Activated naive CD8-positive, alpha-beta T cell treated with anti-CD3 and anti-CD28 coated beads for 36 hours (primary cell): ENCODE data around the gene TMEM167B. TPM values are rescaled to one million over a fixed set of nuclear protein-coding genes. Genes with fewer than 3 reads are reported as not detected.
"Not testable (repeated sequence)": the region's sequence is repeated elsewhere in the genome, so short reads cannot be mapped to it uniquely, and the experiment has no call there.

Experiments
- DNase-seq: peaks from one replicate; pipeline ENCODE4 v3.0.0; 2021
- H3K27ac Mint-ChIP-seq: one replicate; pipeline ENCODE4 v1.8.0; 2022; ENCODE audit warnings: mild to moderate bottlenecking, moderate library complexity, mixed read lengths
- H3K27me3 Mint-ChIP-seq: one replicate; pipeline ENCODE4 v1.8.0; 2022; ENCODE audit warnings: mild to moderate bottlenecking, mixed read lengths
- H3K36me3 Mint-ChIP-seq: one replicate; pipeline ENCODE4 v1.8.0; 2021; ENCODE audit warnings: mild to moderate bottlenecking, mixed read lengths
- H3K4me1 Mint-ChIP-seq: one replicate; pipeline ENCODE4 v1.8.0; 2021; ENCODE audit warnings: mixed read lengths
- H3K4me3 Mint-ChIP-seq: one replicate; pipeline ENCODE4 v1.8.0; 2022; ENCODE audit warnings: mild to moderate bottlenecking, moderate library complexity, mixed read lengths
- H3K9me3 Mint-ChIP-seq: one replicate; pipeline ENCODE4 v1.8.0; 2022; ENCODE audit warnings: mixed read lengths
- total RNA-seq, 2 experiments: library from RNA; stranded (reverse); gene quantifications; one replicate each; pipeline ENCODE4 v1.2.3, GENCODE V29; 2021

TMEM167B gene
- 10 to 100 TPM; 26.2 to 26.5 TPM for total RNA-seq

DNA sequence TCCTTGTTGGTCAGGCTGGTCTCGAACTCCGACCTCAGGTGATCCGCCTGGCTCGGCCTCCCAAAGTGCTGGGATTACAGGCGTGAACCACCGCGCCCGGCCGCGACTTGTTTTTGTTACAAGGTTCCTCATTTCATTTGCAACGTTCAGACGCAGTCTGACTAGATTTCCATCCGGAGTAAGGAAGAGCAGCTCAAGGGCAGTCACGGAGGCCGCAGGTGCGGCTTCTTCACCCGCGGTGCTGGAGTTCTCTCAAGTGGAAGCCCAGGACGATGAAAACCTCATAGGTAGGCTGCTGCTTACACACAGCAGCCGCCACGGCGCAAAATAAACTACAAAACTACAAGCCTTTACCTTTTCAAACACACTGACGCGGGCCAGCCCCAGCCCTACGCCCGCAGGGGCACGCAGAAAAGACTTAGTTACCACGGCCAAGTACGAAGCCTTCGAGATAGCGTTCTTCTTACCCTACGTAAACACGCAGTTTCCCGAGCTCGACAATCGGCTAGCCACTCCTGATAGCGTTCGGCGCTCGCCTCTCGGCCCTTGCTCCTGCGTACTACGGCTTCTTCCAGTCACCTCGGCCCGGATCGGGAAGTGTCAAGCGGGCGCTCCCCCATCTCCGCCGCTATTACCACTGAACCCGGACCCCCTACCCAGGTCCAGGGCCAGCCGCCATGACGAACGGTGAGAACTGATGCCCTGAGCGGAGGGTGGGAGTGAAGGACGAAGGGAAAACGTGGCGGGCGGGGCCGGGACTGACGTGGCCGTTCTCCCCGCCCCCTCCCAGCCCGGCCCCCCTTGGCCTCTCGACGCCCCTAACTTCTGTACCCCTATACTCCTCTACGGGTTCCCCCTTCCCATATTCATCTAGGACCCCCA lies at the start of gene TMEM167B:
TSS of gene TMEM167B (plus strand) at position 569 of the 882 bp plus-strand sequence. CDS start at position 678, 109 bp downstream.
- Mint-ChIP-seq H3K36me3 (peaks cover 28% of the 10 kb centered on the region), H3K27me3 (no peaks in the 10 kb centered on the region), H3K4me3 (peak within 1 kb of the TSS; percentile 89), H3K9me3 (no peaks in the 10 kb centered on the region), H3K4me1 (peaks cover 29% of the 10 kb centered on the region), H3K27ac (peak within 1 kb of the TSS; percentile 85)
- DNase-seq: peak; percentile 87

DNA sequence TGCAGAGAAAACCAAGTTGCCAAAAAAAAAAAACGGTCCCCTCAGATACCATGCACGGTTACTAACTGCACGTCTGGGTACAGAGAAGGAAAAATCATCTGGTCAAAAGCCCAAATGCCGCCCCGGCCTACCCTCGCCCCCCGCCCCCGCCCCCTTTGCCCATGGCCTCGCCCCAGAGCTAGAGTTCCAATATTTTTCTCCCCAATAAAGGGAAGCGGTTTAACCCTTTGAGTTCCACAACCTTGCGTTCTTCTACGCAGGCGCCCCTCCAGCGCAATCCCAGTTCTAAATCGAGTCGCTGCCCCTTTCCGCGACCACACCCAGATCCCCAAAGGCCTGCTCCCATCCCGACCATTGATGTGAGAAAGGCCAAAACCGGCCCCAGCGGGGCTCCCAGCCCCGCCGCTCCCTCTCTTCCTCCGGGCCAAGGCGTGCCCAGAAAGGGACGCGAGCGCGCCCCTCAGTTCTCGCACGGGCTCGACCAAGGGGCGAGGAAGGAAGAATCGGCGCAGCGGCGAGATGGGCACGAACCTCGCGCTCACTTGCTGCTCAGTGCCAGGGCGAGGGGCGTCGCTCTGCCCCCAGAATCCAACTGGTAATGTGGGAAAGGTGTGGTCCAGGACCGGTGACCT lies 49.5 kb upstream of the TMEM167B start:
- H3K27ac Mint-ChIP-seq: peak overlapping the region; percentile 65

DNA sequence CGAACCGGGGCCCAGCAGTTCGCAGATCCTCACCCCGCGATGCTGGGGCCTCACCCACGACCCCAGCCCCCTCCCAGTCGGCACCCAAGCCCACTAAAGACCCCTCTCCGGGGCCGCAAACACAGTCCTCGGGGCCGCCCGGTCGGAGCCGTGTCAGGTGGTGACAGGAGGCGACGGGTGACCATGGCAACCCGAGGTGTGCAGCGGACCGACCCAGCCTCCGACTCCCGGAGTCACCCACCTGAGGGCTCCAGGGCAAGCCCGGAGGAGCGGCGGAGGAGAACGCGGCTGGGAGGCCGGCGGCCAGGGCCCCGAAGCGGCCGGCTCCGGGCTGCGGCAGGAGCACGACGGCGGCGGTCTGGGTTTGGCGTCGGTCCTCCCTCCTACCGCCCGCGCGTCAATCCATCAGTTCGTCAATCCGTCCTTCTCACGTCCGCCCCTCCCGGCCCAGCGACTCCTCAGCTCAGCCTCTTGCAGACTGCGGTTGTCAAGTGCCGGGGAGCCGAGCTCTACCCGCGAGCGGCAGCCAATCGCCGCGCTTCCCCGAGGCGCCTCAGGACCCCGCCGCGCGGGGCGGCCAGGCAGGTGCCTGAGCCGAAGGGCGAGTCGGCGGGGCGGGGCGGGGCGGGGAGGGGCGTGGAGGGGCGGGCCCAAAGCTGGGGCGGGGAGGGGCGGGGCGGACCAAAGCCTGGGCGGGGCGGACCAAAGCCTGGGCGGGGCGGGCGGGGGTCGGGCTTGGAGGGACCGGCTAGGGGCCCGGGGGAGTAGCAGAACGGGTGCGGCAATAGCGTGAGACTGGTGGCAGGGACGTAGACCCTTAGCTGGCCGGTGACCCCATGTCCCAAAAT lies 48.7 kb upstream of the TMEM167B start, which contains the start of gene WDR47:
TSS of gene WDR47 (minus strand) at position 482 of the 848 bp plus-strand sequence. CDS start 18,590 bp downstream, outside the sequence.
- H3K4me3 Mint-ChIP-seq: peak within 1 kb of the TSS; percentile 87
- H3K9me3 Mint-ChIP-seq: no peaks in the 10 kb centered on the region
- H3K27ac Mint-ChIP-seq: peak within 1 kb of the TSS; percentile 65
- no peaks in the 10 kb centered on the region for H3K36me3 Mint-ChIP-seq
- H3K27me3 Mint-ChIP-seq: no peaks in the 10 kb centered on the region
- DNase-seq: peak; percentile 98
- H3K4me1 Mint-ChIP-seq: peaks cover 13% of the 10 kb centered on the region

More for the DNA sequence above, 49.5 kb upstream of the TMEM167B start:
- peaks cover 13% of the 10 kb centered on the region for H3K4me1 Mint-ChIP-seq
- no peaks in the 10 kb centered on the region for H3K36me3 Mint-ChIP-seq
- peak; percentile 50 for DNase-seq
- no peaks in the 10 kb centered on the region for H3K9me3 Mint-ChIP-seq
- H3K27me3 Mint-ChIP-seq: no peaks in the 10 kb centered on the region
- peak overlapping the region; percentile 87 for H3K4me3 Mint-ChIP-seq

DNA sequence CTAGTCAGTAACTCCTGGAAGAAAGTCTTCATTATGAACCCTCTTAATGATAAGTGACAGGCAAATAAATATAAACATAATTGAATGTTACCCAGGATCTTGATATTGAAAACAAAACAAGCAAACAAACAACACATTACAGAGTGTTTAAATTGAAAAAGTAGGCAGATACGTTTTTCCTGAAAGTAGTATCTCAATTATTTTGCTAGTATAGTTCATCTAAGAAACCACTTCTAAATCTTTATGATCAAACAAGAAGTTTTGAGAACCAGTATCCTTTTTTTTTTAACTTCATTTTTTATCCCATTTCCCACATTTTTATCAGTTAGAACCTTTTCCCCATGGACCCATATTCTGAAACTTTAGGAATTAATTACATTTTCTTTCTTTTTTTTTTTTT lies 45.0 kb upstream of the TMEM167B start:
- Mint-ChIP-seq H3K4me3 (no peak overlapping the region), H3K27me3 (no peaks in the 10 kb centered on the region), H3K27ac (no peak overlapping the region), H3K9me3 (no peaks in the 10 kb centered on the region), H3K36me3 (no peaks in the 10 kb centered on the region), H3K4me1 (peaks cover 5% of the 10 kb centered on the region)
- DNase-seq: no peak

DNA sequence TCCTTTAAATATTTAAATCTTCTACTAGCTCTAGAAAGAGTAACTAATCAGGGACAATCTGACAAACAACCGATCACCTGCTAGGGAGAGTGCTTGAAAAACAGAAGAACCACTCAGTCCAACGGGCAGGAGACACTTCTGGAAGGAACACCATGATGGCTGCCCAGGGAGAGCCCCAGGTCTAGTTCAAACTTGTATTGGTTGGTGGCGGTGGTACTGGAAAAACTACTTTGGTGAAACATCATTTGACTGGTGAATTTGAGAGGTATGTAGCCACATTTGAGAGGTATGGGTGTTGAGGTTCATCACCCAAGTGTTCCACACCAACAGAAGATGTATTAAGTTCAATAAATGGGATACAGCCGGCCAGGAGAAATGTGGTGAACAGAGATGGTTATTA lies 43.9 kb upstream of the TMEM167B start:
- H3K9me3 Mint-ChIP-seq: no peaks in the 10 kb centered on the region
- no peak for DNase-seq
- no peaks in the 10 kb centered on the region for H3K36me3 Mint-ChIP-seq
- H3K27me3 Mint-ChIP-seq: no peaks in the 10 kb centered on the region
- H3K4me3 Mint-ChIP-seq: no peak overlapping the region
- H3K4me1 Mint-ChIP-seq: peaks cover 2% of the 10 kb centered on the region
- H3K27ac Mint-ChIP-seq: no peak overlapping the region

DNA sequence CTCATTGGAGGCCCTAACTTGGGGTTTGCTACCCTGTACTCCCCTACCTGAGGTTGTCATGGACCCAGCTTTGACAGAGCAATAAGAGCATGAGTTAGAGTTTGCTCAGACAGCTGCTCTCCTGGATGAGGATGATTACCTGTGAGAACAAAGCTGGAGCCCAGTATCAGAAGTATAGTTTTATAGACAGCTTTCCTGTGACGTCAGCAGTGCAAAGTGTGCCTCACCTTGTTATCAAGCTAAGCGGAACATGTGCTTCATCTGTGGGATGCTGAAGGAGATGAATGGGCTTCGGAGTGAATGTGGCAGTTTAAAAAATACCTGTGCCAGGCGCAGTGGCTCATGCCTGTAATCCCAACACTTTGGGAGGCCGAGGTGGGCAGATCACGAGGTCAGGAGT lies 43.2 kb upstream of the TMEM167B start:
- peaks cover 2% of the 10 kb centered on the region for H3K4me1 Mint-ChIP-seq
- no peaks in the 10 kb centered on the region for H3K36me3 Mint-ChIP-seq
- H3K4me3 Mint-ChIP-seq: no peak overlapping the region
- no peaks in the 10 kb centered on the region for H3K9me3 Mint-ChIP-seq
- DNase-seq: no peak
- H3K27me3 Mint-ChIP-seq: no peaks in the 10 kb centered on the region
- H3K27ac Mint-ChIP-seq: no peak overlapping the region

DNA sequence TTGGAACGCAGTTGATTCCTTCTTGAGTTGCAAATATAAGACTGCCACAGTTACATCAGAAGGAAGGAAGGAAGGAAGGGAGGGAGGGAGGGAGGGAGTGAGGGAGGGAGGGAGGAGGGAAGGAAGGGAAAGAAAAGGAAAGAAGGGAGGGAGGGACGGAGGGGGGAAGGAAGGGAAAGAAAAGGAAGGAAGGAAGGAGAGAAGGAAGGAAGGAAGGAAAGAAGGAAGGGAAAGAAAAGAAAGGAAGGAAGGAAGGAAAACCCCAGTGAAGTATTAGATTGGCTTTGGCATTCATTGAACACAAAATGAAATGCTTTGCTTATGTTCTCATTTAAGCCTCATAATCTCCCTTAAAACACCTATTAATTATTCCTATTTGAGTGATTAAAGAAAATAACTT lies 42.2 kb upstream of the TMEM167B start:
- no peak overlapping the region for H3K4me3 Mint-ChIP-seq
- no peaks in the 10 kb centered on the region for H3K36me3 Mint-ChIP-seq

DNA sequence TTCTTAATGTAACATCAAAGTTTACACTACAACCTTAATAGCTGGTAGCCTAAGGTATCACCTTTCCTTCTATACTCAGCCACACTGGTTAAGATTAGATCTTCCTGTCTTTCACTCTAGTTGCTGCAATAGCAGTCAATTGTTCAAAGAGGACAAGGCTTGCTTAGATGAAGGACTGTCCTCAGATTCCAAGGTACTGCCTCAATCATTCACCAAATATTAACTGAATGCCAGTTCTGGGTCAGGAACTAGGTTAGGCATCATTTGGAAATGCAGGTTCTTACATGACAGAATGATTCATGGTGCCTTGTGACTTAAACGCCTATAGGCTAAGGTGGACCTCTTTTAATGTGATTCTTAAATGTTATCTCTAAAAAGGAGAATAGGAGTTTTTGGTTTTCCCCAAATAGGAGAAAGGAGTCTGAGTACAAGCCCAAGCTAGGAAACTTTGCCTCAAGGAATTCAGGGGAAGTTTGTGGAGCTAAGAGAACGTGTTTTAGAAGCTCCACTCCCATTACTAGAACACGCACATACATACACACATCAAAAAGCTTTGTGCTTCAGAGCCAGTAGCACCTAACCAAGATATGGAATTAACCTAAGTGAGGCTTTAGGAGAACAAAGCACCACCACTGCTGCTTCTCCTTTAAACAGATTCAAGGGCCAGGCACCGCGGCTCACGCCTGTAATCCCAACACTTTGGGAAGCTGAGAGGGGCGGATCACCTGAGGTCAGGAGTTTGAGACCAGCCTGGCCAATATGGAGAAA lies 40.2 kb upstream of the TMEM167B start:
- no peaks in the 10 kb centered on the region for H3K36me3 Mint-ChIP-seq
- no peak for DNase-seq
- no peaks in the 10 kb centered on the region for H3K27me3 Mint-ChIP-seq
- H3K9me3 Mint-ChIP-seq: no peaks in the 10 kb centered on the region
- H3K4me3 Mint-ChIP-seq: no peak overlapping the region
- no peak overlapping the region for H3K27ac Mint-ChIP-seq
- no peaks in the 10 kb centered on the region for H3K4me1 Mint-ChIP-seq

More for the DNA sequence above, 42.2 kb upstream of the TMEM167B start:
- Mint-ChIP-seq H3K27ac (no peak overlapping the region), H3K9me3 (no peaks in the 10 kb centered on the region), H3K27me3 (no peaks in the 10 kb centered on the region), H3K4me1 (no peaks in the 10 kb centered on the region)
- DNase-seq: no peak

DNA sequence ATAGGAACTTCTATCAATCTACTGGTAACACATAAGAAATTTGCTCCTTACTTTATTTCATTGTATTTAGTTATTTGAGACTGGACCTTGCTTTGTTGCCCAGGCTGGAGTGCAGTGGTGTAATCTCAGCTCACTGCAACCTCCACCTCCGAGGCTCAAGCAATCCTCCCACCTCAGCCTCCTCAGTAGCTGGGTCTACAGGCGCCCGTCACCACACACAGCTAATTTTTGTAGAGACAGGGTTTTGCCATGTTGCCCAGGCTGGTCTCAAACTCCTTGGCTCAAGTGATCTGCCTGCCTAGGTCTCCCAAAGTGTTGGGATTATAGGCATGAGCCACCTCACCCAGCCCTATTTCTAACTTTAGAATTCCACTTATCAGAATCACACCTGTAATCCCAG lies 38.4 kb upstream of the TMEM167B start:
- H3K36me3 Mint-ChIP-seq, H3K9me3 Mint-ChIP-seq, H3K4me3 Mint-ChIP-seq, H3K4me1 Mint-ChIP-seq, H3K27ac Mint-ChIP-seq, H3K27me3 Mint-ChIP-seq, DNase-seq: not testable (repeated sequence)

DNA sequence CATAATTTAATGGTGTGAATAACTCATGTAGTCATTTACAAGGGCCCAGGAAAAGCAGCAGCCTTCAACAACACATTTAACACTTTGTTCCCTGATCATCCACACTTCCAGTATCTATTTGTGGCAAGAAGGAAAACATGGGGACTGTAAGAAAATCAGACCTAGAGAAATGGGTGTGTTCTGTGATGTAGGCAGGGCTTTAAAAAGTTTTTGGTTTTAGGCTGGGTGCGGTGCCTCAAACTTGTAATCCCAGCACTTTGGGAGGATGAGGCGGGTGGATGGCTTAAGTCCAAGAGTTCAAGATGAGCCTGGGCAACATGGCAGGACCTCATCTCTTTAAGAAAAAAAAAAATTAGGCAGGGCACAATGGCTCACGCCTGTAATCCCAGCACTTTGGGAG lies 34.5 kb upstream of the TMEM167B start:
- Mint-ChIP-seq H3K4me3 (no peak overlapping the region), H3K9me3 (no peaks in the 10 kb centered on the region), H3K27ac (no peak overlapping the region), H3K4me1 (no peaks in the 10 kb centered on the region), H3K36me3 (no peaks in the 10 kb centered on the region), H3K27me3 (no peaks in the 10 kb centered on the region)
- no peak for DNase-seq

DNA sequence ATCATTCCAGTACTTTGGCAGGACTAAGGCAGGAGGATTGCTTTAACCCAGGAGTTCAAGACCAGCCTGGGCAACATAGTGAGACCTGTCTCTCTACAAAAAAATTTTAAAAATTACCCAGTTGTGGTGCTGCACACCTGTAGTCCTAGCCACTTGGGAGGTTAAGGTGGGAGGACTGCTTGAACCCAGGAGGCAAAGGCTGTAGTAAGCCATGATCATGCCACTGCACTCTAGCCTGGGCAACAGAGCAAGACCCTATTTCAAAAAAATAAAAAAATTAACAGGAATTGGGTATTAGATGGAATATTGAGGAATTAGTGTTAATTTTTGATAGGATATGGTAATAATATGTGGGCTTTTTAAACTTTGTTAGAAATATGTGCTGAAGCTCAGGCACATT lies 31.5 kb upstream of the TMEM167B start:
- no peaks in the 10 kb centered on the region for H3K4me1 Mint-ChIP-seq
- no peak for DNase-seq
- no peaks in the 10 kb centered on the region for H3K27me3 Mint-ChIP-seq
- no peak overlapping the region for H3K27ac Mint-ChIP-seq
- no peaks in the 10 kb centered on the region for H3K9me3 Mint-ChIP-seq
- no peak overlapping the region for H3K4me3 Mint-ChIP-seq
- peaks cover 2% of the 10 kb centered on the region for H3K36me3 Mint-ChIP-seq

DNA sequence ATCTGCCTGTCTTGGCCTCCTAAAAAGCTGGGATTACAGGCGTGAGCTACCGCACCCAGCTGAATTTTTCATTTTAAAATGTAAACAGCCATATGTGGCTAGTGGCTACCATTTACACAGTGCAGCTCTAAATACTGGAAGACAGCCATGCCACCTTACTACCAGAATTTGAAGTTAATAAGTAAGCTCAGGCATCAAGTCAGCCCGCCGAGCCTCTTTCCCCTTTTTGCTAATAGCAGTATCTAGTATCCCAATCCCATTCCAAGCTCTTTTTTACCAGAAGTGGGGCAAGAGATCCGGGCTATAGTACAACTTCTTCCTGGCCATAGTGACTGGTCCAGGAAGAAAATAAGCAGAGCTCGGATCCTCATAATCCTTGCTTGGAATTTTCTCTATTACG lies 29.9 kb upstream of the TMEM167B start:
- H3K36me3 Mint-ChIP-seq: peaks cover 7% of the 10 kb centered on the region
- DNase-seq: no peak
- no peaks in the 10 kb centered on the region for H3K27me3 Mint-ChIP-seq
- H3K4me3 Mint-ChIP-seq: no peak overlapping the region
- no peak overlapping the region for H3K27ac Mint-ChIP-seq
- no peaks in the 10 kb centered on the region for H3K9me3 Mint-ChIP-seq
- H3K4me1 Mint-ChIP-seq: no peaks in the 10 kb centered on the region

DNA sequence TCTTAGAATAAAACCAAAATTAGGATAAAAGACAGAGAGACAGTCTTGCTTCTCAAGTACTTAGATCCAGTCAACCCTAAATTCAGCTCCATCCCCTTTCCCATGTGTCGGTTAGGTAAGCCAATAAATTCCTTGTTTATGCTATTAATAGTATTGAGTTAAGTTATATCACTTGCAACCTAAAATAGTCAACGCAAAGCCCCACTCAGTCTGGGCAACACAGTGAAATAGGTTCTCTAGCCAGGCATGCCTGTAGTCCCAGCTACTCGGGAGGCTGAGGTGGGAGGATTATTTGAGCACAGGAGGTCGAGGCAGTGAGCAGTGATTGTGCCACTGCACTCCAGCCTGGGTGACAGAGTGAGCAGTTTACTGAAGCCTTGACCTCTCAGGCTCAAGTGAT lies 29.4 kb upstream of the TMEM167B start:
- H3K27ac Mint-ChIP-seq: no peak overlapping the region
- DNase-seq: no peak
- H3K36me3 Mint-ChIP-seq: peaks cover 7% of the 10 kb centered on the region
- no peaks in the 10 kb centered on the region for H3K9me3 Mint-ChIP-seq
- no peaks in the 10 kb centered on the region for H3K4me1 Mint-ChIP-seq
- no peaks in the 10 kb centered on the region for H3K27me3 Mint-ChIP-seq
- no peak overlapping the region for H3K4me3 Mint-ChIP-seq

DNA sequence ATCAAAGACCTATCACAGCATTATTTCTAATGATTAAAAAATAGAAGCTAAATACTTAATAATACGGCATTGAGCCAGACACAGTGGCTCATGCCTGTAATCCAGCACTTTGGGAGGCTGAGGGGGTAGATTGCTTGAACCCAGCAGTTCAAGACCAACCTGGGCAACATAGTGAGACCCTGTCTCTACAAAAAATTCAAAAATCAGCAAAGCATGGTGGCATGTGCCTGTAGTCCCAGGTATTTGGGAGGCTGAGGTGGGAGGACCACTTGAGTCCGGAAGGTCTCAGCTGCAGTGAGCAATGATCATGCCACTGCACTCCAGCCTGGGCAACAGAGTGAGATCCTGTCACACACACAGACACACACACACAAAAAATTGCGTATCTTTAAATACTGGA lies 25.4 kb upstream of the TMEM167B start:
- no peak for DNase-seq
- no peaks in the 10 kb centered on the region for H3K9me3 Mint-ChIP-seq
- no peak overlapping the region for H3K27ac Mint-ChIP-seq
- no peaks in the 10 kb centered on the region for H3K4me1 Mint-ChIP-seq
- peaks cover 7% of the 10 kb centered on the region for H3K36me3 Mint-ChIP-seq
- H3K4me3 Mint-ChIP-seq: no peak overlapping the region
- H3K27me3 Mint-ChIP-seq: no peaks in the 10 kb centered on the region
